Activated T-helper 17 cell treated with anti-CD3 and anti-CD28 coated beads, Interleukin-2, amount 50 U/mL, for 72 hours (primary cell): Measurements from ENCODE around the gene TCF7L2. TPM values are rescaled to one million over a fixed set of nuclear protein-coding genes. Genes with fewer than 3 reads are reported as not detected.

Experiments
- ATAC-seq: fragments of 150-1000 bp; cut with Tn5 transposase; replicated peaks from 2 replicates; pipeline ENCODE4 v1.10.0; 2021; ENCODE audit warnings: mild to moderate bottlenecking, moderate library complexity
- H3K27ac Mint-ChIP-seq: one replicate; pipeline ENCODE4 v1.8.0; 2022; ENCODE audit warnings: mixed read lengths
- H3K27me3 Mint-ChIP-seq: one replicate; pipeline ENCODE4 v1.8.0; 2022; ENCODE audit warnings: mixed read lengths
- H3K36me3 Mint-ChIP-seq: one replicate; pipeline ENCODE4 v1.8.0; 2022; ENCODE audit warnings: low read depth, mild to moderate bottlenecking, mixed read lengths
- H3K4me1 Mint-ChIP-seq: one replicate; pipeline ENCODE4 v1.8.0; 2022; ENCODE audit warnings: mixed read lengths
- H3K4me3 Mint-ChIP-seq: one replicate; pipeline ENCODE4 v1.8.0; 2022; ENCODE audit warnings: mild to moderate bottlenecking, mixed read lengths
- H3K9me3 Mint-ChIP-seq: one replicate; pipeline ENCODE4 v1.8.0; 2022; ENCODE audit warnings: mixed read lengths
- total RNA-seq, 2 donors: library from RNA; stranded (reverse); gene quantifications; one replicate each; pipeline ENCODE4 v1.2.3, GENCODE V29; 2022

Gene TCF7L2
- total RNA-seq, 2 donors from 2014 or later, result 1.1 to 4.7 TPM

DNA sequence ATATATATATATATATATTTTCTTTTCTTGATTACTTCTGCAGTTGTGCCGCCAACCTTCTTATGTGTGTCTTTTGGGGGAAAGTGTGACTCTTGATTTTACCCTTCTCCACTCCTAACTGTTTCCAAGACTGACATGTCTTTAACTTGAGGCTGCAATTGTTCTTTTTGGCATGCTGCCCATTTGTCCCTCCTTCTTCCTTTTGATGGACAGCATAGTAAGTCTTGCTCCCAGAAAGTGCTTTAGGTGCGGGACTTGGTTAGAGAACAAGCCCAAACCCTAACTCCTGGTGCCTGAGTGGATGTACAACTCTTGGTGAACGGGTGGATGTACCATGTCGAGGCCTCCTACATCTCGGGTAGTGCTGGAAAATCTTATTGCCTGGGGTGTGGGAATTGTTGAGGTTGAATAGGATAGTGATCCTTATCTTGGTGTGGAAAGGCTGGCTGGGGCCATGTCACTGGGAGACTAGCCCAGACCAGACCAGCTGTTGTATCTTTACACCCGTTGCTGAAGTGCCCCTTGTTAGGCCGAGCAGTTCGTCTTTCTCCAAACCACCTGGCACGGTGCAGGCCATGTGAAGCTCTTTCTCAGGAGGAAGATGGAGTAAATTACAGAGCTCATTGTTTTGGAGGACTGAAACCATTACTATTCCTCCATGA lies 16.3 kb downstream of the TCF7L2 start:
- H3K27me3 Mint-ChIP-seq, result peaks cover 20% of the 10 kb centered on the region
- no peak overlapping the region for H3K4me3 Mint-ChIP-seq
- no peaks in the 10 kb centered on the region for H3K4me1 Mint-ChIP-seq

DNA sequence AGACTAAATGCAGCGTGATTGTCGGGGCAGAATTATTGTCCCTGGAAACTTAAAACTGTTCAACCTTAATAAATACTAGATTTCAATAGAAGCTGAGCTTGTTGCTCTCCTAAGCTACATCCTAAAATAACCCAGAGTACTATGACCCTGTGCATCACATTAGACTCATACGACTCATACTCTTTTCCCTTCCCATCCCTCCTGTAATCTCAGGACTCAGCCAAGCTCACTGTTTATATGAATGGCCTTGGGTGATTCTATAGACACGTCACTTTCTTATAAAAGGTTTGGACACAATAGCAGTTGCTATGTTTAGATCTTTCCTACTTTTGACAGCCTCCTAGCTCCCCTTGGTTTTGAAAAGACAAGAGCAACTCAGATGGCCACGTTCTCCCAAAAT lies 17.2 kb downstream of the TCF7L2 start:
- H3K4me3 Mint-ChIP-seq, result no peak overlapping the region
- peaks cover 16% of the 10 kb centered on the region for H3K27me3 Mint-ChIP-seq

More for the DNA sequence above, 16.3 kb downstream of the TCF7L2 start:
- Mint-ChIP-seq H3K27ac (no peak overlapping the region), H3K9me3 (no peaks in the 10 kb centered on the region), H3K36me3 (no peaks in the 10 kb centered on the region)
- no peak for ATAC-seq

DNA sequence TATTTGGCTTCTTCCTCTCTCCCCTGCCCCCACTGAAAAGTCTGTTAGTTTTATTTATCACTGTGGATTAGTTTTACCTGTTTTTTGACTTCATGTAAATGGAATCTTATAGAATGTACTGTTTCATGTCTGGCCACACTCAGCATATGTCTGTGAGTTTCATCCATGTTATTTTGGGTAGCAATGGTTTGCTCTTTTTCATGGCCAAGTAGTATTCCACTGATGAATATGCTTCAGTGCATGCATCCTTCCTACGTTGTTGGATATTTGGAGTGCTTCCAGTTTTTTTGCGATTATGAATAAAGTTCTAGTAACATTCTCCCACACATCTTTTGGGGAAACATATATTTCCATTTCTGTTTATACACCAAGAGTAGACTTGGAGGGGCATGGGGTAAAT lies 19.1 kb downstream of the TCF7L2 start:
- no peaks in the 10 kb centered on the region for H3K9me3 Mint-ChIP-seq
- H3K27ac Mint-ChIP-seq, result no peak overlapping the region
- no peak overlapping the region for H3K4me3 Mint-ChIP-seq
- H3K4me1 Mint-ChIP-seq, result no peaks in the 10 kb centered on the region
- peaks cover 15% of the 10 kb centered on the region for H3K27me3 Mint-ChIP-seq
- no peak for ATAC-seq
- H3K36me3 Mint-ChIP-seq, result no peaks in the 10 kb centered on the region

More for the DNA sequence above, 17.2 kb downstream of the TCF7L2 start:
- Mint-ChIP-seq H3K4me1 (no peaks in the 10 kb centered on the region), H3K9me3 (no peaks in the 10 kb centered on the region), H3K36me3 (no peaks in the 10 kb centered on the region), H3K27ac (no peak overlapping the region)
- ATAC-seq, result no peak

DNA sequence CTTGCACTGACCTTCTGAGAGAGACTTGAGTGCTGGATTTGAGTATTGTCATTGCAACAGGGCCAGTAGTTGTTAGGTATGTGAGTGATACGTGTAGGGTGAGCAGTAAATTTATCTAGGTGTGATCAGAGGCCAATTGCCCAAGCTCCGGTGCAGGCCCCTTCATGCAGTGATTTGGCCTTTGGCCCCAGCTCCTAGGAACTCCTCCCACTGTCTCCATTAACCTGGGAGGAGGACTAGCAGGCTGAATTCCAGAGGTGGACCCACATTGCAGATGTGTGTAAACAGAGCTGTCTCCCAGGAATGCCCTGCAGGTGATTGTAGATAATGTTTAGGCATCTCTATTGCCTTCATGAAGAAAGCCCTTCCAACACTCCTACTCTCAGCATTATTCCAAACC lies 19.5 kb downstream of the TCF7L2 start:
- Mint-ChIP-seq H3K4me3 (no peak overlapping the region), H3K4me1 (no peaks in the 10 kb centered on the region), H3K9me3 (no peaks in the 10 kb centered on the region), H3K27ac (no peak overlapping the region), H3K27me3 (peaks cover 15% of the 10 kb centered on the region), H3K36me3 (no peaks in the 10 kb centered on the region)
- no peak for ATAC-seq

DNA sequence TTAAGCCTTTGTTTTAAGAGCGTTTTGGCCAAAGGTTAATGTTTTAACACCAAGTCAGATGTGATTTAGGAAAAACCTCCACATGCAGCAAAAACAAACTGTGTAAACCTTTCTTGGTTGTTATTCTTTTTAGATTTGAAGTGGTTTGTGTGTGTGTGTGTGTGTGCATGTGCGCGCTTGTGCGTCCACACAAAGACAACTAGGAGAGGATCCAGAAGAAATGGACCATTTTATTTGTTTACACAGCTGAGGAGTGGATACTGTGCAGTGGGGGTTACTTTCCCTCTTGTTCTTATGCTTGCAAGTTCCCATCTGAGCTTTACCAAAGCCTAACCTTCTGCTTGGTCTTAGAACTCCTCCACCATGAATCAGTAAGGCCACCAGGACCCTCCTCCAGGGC lies 20.0 kb downstream of the TCF7L2 start:
- H3K4me1 Mint-ChIP-seq, result no peaks in the 10 kb centered on the region
- no peak overlapping the region for H3K27ac Mint-ChIP-seq
- H3K27me3 Mint-ChIP-seq, result peaks cover 13% of the 10 kb centered on the region
- H3K4me3 Mint-ChIP-seq, result no peak overlapping the region
- no peaks in the 10 kb centered on the region for H3K36me3 Mint-ChIP-seq
- no peak for ATAC-seq
- no peaks in the 10 kb centered on the region for H3K9me3 Mint-ChIP-seq

DNA sequence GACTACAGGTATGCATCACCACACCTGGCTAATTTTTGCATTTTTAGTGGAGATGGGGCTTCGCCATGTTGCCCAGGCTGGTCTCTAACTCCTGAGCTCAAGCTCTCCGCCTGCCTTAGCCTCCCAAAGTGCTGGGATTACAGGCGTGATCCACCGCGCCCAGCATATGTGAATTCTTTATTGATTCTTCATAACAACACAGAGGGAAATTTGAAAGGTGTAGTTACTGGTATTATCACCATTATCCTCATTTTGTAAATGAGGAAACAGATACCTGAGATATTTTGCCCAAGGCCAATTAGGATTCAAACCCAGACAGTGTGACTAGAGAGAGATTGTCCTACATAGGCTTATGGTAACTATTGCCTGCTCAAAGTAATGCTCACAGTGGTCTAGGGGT lies 22.6 kb downstream of the TCF7L2 start:
- Mint-ChIP-seq H3K9me3 (no peaks in the 10 kb centered on the region), H3K27ac (no peak overlapping the region), H3K4me1 (no peaks in the 10 kb centered on the region), H3K36me3 (no peaks in the 10 kb centered on the region), H3K4me3 (no peak overlapping the region), H3K27me3 (peaks cover 29% of the 10 kb centered on the region)
- ATAC-seq, result no peak

DNA sequence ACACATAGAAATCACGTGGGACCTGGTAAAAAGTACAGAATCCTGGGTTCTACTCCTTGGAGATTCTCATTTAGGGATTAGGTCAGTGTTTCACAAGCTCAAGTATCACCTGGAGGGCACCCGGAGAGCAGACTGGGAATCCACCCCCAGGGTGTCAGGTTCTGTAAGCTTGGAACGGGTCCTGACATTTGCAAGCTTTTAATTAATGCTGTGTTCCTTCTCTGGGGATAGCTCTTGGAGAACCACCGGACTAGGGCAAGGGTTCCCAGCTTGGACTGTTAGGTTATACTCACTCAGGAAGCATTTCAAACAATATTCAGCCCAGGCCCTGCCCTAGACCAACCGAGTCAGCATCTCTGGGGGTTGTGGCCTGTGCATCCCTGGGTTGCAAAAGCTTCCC lies 23.0 kb downstream of the TCF7L2 start:
- Mint-ChIP-seq H3K27ac (no peak overlapping the region), H3K4me1 (no peaks in the 10 kb centered on the region), H3K4me3 (no peak overlapping the region), H3K9me3 (no peaks in the 10 kb centered on the region), H3K36me3 (no peaks in the 10 kb centered on the region), H3K27me3 (peaks cover 33% of the 10 kb centered on the region)
- no peak for ATAC-seq

DNA sequence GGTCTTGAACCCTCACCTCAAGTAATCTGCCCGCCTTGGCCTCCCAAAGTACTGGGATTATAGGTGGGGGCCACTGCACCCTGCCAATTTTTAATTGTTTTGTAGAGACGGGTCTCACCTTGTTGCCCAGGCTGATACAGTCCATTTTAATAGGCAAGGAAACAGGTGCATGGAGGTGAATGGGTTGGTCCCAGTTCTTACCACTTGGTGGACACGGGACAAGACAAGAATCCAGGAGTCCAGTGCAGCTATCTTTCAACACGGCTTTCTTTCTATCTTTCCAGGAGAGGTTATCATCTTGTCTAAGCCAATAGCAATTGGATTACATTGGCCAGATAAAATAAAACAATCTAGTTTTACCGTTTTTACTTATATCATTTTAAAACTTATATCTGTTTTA lies 23.8 kb downstream of the TCF7L2 start:
- no peaks in the 10 kb centered on the region for H3K4me1 Mint-ChIP-seq
- no peak for ATAC-seq

DNA sequence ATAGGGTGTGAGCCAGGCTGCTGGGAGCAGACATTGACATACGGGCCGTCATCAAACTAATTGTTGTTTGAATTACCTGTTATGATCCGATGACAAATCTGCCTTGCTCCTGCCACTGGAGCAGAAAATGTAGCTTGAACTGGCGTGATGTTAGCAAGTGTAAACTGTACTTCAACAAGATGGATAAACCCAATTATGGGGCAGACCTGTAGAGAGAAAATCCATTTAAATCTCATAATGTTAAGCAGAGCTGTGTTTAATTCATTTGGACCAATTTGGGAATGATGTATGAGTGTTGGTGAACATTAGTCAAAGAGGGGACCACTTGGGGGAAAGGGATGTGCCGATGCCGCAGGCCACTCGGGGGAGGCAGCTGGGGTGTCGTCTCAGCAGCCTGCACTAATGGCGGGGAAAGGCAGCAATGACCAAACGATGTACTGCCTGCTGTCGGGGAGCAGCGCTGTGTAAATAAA lies 27.4 kb downstream of the TCF7L2 start:
- no peak overlapping the region for H3K4me3 Mint-ChIP-seq

More for the DNA sequence above, 23.8 kb downstream of the TCF7L2 start:
- H3K4me3 Mint-ChIP-seq, result no peak overlapping the region
- H3K27me3 Mint-ChIP-seq, result peaks cover 36% of the 10 kb centered on the region
- H3K9me3 Mint-ChIP-seq, result no peaks in the 10 kb centered on the region
- H3K27ac Mint-ChIP-seq, result no peak overlapping the region
- no peaks in the 10 kb centered on the region for H3K36me3 Mint-ChIP-seq

DNA sequence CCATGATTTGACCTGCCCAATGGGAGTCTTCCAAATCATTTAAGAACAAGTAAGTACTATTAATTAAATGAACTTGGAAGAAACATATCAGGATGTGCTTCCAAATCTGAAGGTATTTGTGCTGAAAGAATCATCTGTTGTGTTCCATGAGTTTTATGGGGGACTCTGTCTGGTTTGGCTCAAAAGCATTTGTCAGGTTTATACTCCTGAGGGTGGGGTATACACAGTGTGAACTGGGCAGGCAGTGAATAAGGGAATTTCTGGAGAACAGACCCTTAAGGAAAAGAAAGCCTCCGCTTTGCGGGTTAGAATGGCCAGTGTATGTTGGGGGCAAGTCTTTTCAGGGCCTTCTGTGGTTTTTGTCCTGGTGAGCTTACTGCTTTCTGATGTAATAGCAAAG lies 29.9 kb downstream of the TCF7L2 start:
- H3K4me3 Mint-ChIP-seq, result no peak overlapping the region
- H3K9me3 Mint-ChIP-seq, result no peaks in the 10 kb centered on the region
- H3K4me1 Mint-ChIP-seq, result no peaks in the 10 kb centered on the region
- H3K36me3 Mint-ChIP-seq, result no peaks in the 10 kb centered on the region
- ATAC-seq, result no peak
- no peak overlapping the region for H3K27ac Mint-ChIP-seq
- H3K27me3 Mint-ChIP-seq, result peaks cover 52% of the 10 kb centered on the region

More for the DNA sequence above, 27.4 kb downstream of the TCF7L2 start:
- Mint-ChIP-seq H3K9me3 (no peaks in the 10 kb centered on the region), H3K4me1 (no peaks in the 10 kb centered on the region), H3K27ac (no peak overlapping the region), H3K36me3 (no peaks in the 10 kb centered on the region), H3K27me3 (peaks cover 38% of the 10 kb centered on the region)
- ATAC-seq, result no peak

DNA sequence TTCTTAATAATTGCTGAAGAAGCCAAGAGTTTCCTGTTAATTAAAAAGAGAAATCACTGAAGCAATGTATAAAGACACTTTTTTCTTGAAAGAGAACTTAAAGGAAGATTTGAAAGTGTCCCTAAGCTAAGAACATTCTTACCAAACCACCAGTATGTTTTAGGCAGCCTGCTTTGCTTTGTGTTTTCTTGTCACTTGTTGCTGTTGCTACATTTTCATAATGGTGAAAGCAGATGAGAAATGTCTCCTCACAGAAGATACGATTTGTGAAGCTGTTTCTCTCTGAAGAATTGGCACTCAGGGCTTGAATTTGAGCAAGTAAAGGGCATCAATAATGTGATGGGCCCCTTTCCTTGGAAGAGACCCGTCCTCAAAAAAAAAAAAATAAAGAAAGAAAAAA lies 30.9 kb downstream of the TCF7L2 start:
- ATAC-seq, result no peak
- no peak overlapping the region for H3K4me3 Mint-ChIP-seq
- H3K9me3 Mint-ChIP-seq, result no peaks in the 10 kb centered on the region
- H3K27me3 Mint-ChIP-seq, result peaks cover 54% of the 10 kb centered on the region
- no peaks in the 10 kb centered on the region for H3K36me3 Mint-ChIP-seq
- no peaks in the 10 kb centered on the region for H3K4me1 Mint-ChIP-seq
- no peak overlapping the region for H3K27ac Mint-ChIP-seq

DNA sequence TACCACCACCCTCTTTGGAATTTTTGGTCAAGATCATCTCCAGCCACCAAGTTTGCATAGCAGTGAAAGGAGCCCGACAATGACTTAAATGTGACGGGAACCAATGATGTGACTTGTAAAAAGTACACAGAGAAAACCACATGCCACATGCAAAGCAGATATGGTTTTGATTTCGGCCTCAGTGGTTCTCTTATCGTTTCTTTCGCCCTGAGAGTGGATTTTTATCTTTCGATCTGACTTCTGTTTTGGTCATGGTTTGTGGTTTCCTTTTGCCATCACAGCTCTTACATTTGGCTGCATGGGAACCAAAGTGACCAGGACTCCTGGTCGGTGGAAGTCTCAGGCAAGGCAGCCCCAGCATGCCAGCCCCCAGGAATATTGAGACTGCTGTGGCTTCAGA lies 31.5 kb downstream of the TCF7L2 start:
- peaks cover 53% of the 10 kb centered on the region for H3K27me3 Mint-ChIP-seq
- H3K27ac Mint-ChIP-seq, result peak overlapping the region; percentile 7
- ATAC-seq, result peak; percentile 77
- H3K4me3 Mint-ChIP-seq, result no peak overlapping the region
- H3K36me3 Mint-ChIP-seq, result no peaks in the 10 kb centered on the region
- H3K4me1 Mint-ChIP-seq, result no peaks in the 10 kb centered on the region
- no peaks in the 10 kb centered on the region for H3K9me3 Mint-ChIP-seq

DNA sequence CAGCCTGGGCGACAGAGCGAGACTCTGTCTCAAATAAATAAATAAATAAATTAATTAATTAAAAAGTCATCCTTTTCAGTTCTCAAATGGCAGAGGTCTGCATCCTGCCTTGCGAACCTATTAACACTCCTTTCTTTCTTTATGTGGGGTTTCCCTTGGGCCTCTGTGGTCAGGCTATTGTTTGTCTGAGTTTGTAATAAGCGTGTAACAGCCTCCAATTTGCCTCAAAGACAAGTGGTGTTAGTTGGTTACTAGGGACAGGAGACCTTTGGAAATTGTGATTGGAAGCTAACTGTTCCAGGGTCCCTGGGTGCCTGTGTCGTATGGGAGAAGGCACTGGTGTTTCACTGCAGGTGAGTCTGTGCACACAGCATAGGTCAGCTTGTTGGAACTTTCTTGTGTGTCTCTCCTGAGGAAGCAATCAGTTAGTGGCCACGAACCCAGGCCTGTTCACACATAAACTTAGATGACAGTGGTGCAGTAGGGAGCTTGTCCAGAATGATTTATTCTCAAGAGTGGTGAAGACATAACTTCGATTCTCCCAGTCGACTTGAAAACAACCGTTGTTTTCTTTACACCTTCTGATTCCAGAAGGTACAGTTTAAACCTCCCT lies 33.5 kb downstream of the TCF7L2 start:
- no peak overlapping the region for H3K27ac Mint-ChIP-seq
- peaks cover 52% of the 10 kb centered on the region for H3K27me3 Mint-ChIP-seq
- no peaks in the 10 kb centered on the region for H3K9me3 Mint-ChIP-seq
- no peaks in the 10 kb centered on the region for H3K36me3 Mint-ChIP-seq
- H3K4me3 Mint-ChIP-seq, result no peak overlapping the region
- H3K4me1 Mint-ChIP-seq, result no peaks in the 10 kb centered on the region
- ATAC-seq, result no peak

DNA sequence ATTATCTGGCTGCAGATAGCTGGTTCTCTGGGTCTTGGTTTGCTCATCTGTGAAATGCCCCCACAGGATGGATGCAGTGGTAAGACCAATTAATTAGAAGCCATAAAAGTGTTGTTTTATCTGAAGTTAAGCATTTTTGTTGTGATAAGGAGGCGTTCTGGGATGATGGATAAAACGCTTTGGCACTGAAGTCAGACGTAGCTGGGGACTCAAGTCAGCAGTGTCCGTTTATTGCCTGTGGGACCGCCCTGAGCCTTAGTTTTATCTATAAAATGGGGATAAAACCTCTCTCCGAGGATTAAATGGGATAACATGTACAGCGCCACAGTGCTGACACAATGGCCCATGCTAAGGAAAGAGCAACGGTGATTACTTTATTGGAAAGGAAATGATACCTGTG lies 34.7 kb downstream of the TCF7L2 start:
- H3K36me3 Mint-ChIP-seq, result no peaks in the 10 kb centered on the region
- H3K4me1 Mint-ChIP-seq, result no peaks in the 10 kb centered on the region
- no peak overlapping the region for H3K27ac Mint-ChIP-seq
- no peaks in the 10 kb centered on the region for H3K9me3 Mint-ChIP-seq
- no peak overlapping the region for H3K4me3 Mint-ChIP-seq
- peaks cover 59% of the 10 kb centered on the region for H3K27me3 Mint-ChIP-seq
- no peak for ATAC-seq

DNA sequence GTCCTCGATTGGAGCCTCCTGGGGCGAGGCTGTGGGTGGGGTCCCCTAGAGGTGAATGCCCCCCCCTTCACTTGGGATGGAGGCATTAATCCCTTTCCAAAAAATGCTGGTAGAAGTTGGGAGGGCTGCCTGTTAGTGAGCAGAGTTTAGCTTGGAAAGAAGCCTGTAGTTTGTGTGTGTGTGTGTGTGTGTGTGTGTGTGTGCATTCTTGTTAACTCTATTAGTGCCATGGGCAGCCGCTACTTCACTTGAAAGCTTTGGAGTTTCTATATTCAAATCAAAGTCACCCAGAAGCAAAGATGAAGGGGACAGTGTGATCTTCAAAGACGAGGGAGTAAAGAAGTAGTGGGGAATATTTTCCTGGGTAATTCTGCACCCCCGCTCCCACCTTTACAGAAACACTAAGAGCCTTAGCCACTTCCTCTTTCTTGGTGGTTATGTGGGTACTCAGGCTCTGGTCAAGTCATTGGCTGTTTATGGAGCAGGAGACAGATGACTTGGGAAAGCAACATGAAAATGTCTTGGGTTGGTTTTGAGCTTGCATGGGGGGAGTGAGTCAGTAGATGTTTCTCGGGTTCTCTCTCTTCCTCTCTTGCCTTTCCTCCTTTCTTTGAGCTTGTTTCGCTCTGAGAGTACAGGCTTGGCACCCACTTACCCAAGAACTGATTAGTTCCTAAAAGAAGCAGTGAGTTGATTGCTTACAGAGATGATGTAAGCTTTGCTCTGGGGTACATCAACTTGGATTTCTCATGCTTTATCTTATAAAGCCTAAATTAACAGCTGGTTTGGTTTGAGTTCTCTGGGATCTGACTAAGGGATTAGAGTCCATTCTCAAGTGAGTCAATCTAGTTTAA lies 35.9 kb downstream of the TCF7L2 start:
- Mint-ChIP-seq H3K9me3 (no peaks in the 10 kb centered on the region), H3K36me3 (no peaks in the 10 kb centered on the region)
- ATAC-seq, result peak; percentile 82

More for the DNA sequence above, 35.9 kb downstream of the TCF7L2 start:
- H3K27me3 Mint-ChIP-seq, result peaks cover 58% of the 10 kb centered on the region
- H3K4me3 Mint-ChIP-seq, result no peak overlapping the region
- no peak overlapping the region for H3K27ac Mint-ChIP-seq
- no peaks in the 10 kb centered on the region for H3K4me1 Mint-ChIP-seq
